Loucy (cell line): ENCODE results near the gene NELFE.
"Not testable (repeated sequence)": the region's sequence is repeated elsewhere in the genome, so short reads cannot be mapped to it uniquely, and the experiment has no call there.

Source experiments
- EZH2phosphoT487 ChIP-seq: fragments of 200-600 bp; IDR thresholded peaks from 2 replicates; pipeline ENCODE4 v1.6.1; 2018; ENCODE audit warnings: antibody characterized with exemption, mild to moderate bottlenecking, moderate library complexity, borderline replicate concordance
- TF ChIP-seq, protein P1 (sequence below): fragments of 200-600 bp; sonication (generic); conservative IDR thresholded peaks from 2 replicates; pipeline ENCODE4 v1.5.1; 2014; ENCODE audit warnings: mild to moderate bottlenecking, antibody characterized with exemption, low read length

DNA sequence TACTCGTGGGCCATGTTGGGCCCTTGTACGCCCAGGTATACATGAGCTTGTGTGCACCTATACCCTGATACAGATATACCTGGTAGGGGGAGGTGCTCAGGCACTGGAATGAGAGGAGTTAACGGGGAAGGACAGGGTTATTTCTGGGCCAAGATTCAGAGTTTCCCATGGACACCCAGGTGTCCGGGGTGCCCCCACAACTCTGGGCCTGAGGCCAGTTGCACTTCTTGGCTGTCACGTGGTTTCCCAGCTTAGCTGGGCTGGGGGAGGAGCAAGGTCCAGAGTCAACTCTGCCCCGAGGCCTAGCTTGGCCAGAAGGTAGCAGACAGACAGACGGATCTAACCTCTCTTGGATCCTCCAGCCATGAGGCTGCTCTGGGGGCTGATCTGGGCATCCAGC lies 23.0 kb upstream of the NELFE start, which contains the start of gene C4A:
- TF ChIP-seq, protein P1, sequence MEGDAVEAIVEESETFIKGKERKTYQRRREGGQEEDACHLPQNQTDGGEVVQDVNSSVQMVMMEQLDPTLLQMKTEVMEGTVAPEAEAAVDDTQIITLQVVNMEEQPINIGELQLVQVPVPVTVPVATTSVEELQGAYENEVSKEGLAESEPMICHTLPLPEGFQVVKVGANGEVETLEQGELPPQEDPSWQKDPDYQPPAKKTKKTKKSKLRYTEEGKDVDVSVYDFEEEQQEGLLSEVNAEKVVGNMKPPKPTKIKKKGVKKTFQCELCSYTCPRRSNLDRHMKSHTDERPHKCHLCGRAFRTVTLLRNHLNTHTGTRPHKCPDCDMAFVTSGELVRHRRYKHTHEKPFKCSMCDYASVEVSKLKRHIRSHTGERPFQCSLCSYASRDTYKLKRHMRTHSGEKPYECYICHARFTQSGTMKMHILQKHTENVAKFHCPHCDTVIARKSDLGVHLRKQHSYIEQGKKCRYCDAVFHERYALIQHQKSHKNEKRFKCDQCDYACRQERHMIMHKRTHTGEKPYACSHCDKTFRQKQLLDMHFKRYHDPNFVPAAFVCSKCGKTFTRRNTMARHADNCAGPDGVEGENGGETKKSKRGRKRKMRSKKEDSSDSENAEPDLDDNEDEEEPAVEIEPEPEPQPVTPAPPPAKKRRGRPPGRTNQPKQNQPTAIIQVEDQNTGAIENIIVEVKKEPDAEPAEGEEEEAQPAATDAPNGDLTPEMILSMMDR = not testable (repeated sequence)
- not testable (repeated sequence) for TF ChIP-seq EZH2phosphoT487
